ENCODE measurements around the gene TVP23A.
A peak's percentile ranks its signal among the peaks of the same experiment; 100 is the strongest.
"Not testable (repeated sequence)": the region's sequence is repeated elsewhere in the genome, so short reads cannot be mapped to it uniquely, and the experiment has no call there.

Gene TVP23A

GRCh38 chr16:10835281-10835931 is 16.8 kb upstream of the TVP23A start:
- no peak for DNase-seq

DNA sequence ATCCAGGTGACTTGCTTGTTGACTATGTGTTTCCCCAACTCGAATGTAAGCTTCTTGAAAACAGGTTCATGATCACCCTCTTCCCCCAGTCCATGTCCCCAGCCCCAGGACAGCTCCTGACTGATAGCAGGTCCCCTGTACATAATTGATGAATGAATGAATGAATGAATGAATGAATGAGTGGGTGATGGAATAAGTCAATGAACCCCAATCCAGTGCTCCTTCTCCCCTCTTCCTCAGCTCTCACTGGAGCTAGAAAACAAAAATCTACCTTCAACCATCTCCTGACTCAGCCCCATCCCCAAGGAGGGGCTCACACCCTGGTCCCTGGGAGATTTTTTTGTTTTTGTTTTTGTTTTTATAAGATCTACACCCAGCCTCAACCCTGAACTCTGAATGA is 16.2 kb upstream of the TVP23A start:
- DNase-seq = no peak

DNA sequence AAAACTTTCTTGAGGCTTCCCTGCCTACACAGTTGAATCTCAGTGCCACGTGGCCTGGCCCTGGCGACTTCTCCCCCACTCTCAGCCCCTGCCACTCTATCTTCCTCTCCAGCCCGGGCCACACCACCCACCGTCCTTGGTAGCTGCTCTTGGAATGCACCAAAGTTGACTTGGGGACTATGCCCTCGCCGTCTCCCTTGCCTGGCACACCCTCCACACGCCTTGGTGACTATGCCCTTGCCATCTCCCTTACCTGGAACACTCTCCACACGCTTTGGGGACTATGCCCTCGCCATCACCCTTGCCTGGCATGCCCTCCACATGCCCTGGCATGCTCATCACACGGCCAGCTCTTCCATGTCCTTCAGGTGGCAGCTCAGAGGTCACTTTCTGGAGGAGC is 15.5 kb upstream of the TVP23A start:
- no peak for DNase-seq

- DNase-seq = no peak
Observed at GRCh38 chr16:10833271-10833670, 14.7 kb upstream of the TVP23A start.

DNA sequence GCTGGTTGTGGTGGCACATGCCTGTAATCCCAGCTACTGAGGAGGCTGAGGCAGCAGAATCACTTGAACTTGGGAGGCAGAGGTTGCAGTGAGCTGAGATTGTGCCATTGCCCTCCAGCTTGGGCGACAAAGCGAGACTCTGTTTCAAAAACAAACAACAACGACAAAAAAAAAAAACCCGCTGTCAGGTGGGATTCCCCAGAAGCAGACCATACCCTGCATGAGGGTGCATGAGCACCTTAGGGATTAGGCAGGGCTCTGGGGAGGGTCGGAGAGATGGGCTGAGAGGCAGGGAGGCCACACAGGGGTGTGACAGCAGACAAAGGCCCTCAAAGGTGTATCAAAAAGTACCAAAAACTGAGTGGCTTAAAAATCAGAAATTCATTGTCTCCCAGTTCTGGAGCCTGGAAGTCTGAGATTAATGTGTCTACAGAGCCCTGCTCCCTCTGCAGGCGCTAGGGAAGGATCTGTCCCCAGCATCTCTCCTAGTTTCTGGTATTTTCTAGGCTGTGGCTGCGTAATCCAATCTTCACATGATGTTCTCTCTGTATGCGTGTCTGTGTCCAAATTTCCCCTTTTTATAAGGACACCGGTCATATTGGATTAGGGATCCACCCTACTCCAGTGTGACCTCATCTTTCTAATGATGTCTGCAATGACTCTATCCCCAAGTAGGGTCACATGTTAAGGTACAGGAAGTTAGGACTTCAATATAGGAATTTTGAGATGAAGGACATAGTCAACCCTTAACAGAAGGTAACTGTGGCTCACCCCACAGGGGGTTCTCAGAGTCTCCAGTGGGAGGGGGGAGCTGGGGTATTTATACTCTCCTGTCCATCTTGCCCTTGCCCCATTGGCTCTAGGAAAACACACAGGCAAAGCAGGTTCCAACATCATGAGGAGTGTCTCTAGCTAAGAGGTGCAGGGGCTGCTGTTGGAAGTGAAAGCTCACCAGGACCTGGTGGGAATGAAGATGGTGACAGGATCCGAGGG is 13.6 kb upstream of the TVP23A start:
- DNase-seq = no peak

DNA sequence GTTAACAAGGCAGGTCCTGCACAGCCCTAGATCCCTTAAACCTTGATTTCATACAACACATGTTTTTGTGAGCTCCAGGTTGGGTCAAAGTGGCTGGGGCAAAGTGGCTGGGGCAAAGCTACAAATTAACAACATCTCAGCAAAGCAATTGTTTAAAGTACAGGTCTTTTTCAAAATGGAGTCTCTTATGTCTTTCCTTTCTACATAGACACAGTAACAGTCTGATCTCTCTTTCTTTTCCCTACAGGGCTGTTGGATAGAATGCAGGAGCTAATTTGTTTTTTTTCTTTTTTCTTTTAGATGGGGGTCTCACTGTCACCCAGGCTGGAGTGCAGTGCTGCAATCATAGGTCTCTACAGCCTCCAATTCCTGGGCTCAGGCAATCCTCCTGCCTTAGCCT is 11.6 kb upstream of the TVP23A start:
- DNase-seq = not testable (repeated sequence)

DNA sequence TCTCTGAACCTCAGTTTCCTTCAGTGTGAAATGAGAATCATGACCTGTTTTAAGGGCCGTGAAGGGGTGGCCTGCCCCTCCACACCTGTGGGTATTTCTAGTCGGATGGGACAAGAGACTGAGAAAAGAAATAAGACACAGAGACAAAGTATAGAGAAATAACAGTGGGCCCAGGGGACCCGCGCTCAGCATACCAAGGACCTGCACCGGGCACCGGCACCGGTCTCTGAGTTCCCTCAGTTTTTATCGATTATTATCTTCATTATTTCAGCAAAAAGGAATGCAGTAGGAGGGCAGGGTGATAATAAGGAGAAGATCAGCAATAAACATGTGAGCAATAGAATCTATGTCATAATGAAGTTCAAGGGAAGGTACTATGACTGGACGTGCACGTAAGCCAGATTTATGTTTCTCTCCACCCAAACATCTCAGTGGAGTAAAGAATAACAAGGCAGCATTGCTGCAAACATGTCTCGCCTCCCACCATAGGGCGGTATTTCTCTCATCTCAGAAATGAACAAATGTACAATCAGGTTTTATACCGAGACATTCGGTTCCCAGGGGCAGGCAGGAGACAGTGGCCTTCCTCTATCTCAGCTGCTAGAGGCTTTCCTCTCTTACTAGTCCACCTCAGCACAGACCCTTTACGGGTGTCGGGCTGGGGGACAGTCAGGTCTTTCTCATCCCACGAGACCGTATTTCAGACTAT is 10.9 kb upstream of the TVP23A start:
- not testable (repeated sequence) for DNase-seq

DNA sequence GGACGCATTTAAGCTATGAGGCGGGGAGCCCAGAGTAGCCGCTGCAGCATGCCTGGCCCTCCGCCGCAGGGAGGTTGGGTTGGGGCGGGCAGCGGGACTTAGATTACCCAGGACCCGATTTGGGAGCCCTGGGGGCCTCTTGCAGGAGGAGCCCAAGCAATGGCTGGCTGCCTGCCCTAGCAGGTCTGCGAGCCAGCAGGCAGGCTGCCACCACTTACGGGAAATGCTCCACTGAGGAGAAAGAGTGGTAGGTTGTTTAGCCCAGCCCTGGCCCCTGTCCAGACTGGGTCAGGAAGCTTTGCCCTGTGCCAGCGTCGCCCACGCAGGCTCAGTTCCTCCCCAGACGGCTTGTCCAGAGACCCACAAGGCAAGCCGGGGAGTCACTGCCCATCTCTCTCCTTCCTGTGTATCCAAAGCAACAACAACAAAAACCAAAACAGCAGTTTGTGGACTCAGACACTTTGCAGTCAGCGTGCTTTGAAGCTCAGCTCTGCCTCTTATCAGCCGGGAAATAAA is 10.3 kb upstream of the TVP23A start:
- DNase-seq = peak; percentile 94

DNA sequence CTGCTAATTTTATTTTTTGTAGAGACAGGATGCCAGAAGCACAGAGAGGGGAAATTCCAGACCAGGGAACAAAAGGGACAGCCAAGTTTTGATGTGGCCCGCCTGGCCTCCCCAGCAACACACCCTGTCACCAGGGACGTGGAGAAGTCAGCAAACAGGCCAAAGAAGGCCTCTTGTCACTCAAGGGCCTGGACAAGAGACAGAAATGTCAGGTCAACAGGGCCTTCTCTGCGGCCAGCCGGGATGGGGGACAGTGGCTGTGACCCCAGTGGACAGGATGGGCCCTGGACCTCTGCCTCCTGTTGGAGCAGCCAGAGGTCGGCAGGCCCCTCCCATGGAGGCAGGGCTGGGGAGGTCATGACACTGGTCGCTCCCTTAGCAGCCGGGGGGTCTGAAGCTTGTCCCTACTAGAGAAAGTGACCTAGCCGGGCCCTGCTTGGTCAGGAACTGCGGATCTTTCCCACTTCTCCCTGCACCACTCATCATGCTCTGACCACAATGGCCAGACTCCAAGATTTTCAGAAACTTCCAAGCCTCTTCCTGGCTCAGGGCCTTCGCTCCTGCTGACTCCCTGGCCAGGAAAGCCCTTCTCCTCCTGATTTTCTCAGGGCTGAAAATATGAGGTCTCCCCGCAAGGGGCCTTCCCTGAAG is 9.2 kb upstream of the TVP23A start:
- peak; percentile 90 for DNase-seq

DNA sequence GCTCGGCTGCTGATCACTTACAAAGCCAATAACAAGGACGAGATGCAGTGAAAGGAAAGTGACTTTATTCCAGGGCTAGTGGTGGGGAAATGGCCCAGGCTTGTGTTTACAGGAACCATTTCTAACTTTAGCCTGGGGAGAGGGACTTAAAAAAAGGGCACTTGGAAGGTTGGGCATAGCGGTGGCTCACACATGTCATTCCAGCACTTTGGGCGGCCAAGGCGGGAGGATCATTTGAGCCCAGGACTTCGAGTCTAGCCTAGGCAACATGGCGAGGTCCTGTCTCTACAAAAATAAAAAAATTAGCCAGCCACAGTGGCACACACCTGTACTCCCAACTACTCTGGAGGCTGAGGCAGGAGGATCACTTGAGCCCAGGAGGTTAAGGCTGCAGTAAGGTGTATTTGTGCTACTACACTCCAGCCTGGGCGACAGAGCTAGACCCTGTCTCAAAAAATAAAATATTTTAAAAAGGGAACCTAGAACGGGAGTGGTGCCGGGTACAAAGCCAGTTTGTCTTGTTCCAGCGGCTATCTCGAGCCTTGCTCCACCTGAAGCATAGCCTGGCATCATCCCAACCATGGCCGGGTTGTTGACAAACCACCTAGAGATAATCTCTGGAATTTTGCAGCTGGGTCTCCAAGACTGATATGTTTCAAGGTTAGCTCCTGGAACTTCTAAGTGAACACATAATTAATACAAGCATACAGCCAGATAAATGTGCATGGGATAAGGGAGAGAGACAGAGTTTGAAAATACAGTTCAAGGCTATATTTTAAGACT is 5.7 kb upstream of the TVP23A start:
- no peak for DNase-seq

- no peak for DNase-seq
Observed at GRCh38 chr16:10822702-10823101, 4.1 kb upstream of the TVP23A start.

DNA sequence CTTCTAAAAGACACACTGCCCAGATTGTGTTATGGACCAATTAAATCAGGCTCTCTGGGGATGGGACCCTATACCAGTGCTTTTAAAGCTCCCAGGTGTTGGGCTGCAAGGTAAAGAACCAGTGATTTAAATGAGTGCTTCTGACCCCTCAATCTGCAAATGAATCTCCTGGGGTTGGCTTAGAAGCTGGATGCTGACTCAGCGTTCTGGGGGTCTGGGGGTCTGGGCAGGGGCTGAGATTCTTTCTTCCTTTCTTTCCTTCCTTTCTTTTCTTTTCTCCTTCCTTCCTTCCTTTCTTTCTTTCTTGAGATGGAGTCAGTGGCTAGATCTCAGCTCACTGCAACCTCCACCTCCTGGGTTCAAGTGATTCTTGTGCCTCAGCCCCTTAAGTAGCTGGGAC is 2.0 kb upstream of the TVP23A start:
- no peak for DNase-seq

DNA sequence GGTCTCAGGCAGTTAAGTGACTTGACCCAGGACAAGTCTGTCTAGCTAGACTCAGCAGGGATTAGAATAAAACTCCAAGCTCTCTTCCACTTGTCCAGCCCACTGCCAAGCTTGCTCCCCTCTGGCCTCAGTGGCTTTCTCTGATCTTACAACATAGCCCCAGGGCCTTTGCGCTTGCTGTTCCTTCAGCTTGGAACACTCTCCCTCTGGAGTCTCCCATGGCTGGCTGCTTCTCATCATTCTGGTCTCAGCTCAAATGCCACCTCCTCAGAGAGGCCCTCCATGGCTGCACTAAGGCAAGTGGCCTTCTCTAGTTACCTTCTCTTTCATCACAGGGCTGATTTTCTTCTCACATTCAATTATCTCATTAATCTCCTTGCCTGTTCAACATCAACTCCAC is 1.1 kb downstream of the TVP23A start:
- DNase-seq = no peak

DNA sequence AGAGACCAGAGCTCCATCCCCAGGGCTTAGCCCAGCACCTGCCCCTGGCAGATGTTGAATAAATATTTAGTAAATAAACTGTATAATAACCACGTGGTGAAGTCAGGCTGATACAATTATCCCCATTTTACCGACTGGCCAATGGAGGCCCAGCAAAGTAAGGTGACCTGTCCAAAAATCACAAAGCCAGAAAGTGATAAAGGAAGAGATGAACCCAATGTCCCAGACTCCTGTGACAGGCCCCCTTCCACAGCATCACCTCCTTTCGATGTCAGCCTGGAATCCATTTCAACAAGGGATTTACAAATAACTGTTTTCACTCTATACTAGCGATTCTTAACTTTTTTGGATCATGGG is 5.5 kb downstream of the TVP23A start:
- no peak for DNase-seq

GRCh38 chr16:10812312-10813098 is 6.1 kb downstream of the TVP23A start:
- DNase-seq = no peak

GRCh38 chr16:10809706-10810105 is 8.9 kb downstream of the TVP23A start:
- DNase-seq = no peak

- DNase-seq = no peak
Observed at GRCh38 chr16:10808850-10809249, 9.7 kb downstream of the TVP23A start.

DNA sequence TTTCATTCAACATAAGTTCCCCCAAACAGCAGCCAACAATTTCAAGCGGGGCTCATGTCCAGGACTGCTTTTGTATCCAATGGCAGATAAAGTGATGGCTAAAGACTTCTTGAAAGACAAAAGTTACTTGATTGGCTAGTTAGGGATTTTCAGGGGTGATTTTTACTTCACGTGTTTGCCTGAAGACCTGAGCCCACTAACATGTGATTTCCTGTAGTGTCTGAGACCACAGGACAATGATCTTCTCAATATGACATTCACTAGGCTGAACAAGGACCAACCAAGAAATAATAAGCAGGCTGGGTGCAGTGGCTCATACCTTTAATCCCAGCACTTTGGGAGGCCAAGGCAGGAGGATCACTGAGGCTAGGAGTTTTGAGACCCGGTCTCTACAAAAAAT is 10.4 kb downstream of the TVP23A start:
- no peak for DNase-seq

DNA sequence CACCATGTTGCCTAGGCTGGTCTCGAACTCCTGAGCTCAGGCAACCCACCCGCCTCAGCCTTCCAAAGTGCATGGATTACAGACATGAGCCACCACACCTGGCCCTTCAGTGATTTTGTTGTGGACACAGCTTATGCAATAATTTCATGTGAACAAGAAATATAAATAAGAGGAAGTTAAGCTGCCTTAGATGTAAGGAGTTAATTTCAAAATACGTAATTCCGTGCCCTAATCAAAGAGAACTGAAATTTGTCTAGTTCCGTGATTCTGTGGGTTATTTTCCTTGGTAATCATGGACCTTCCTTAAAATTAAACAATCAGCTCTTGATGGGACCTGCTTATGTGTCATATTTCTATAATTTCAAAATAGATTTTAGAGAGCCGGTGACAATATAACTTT is 11.9 kb downstream of the TVP23A start:
- DNase-seq = no peak

DNA sequence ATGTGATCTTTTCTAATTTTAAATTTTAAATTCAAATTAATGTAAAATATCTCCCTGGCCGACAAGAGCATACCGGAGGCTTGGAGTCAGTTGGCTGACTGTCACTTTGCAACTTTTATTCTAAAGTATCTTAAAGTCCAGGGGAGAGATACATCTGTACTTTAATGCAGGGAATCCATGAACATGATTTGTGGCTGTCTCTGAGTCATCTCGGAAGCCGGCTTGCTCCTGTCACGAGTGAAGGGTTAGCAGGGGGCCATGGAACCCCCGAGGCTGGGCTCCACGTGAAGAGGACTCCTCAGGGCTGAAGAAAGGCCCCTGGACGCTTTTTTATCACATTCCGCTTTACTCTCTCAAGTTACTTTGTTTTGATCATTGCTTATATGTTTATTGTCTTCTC is 13.3 kb downstream of the TVP23A start:
- DNase-seq = no peak

GRCh38 chr16:10799736-10800135 is 18.9 kb downstream of the TVP23A start:
- no peak for DNase-seq

Measured in NCI-H226 (cell line).